B cell (primary cell): ENCODE results near the gene TEKT3. TPM values are rescaled to one million over a fixed set of nuclear protein-coding genes. Genes with fewer than 3 reads are reported as not detected.

Source experiments
- ATAC-seq: fragments of 200-7000 bp; cut with Tn5 transposase; one replicate; pipeline ENCODE4 v1.10.0; 2021; ENCODE audit warnings: low read depth, mild to moderate bottlenecking, moderate number of reproducible peaks, moderate library complexity
- CTCF ChIA-PET: fragments of 350-600 bp; sonication (Branson Sonifier 250); formaldehyde crosslinking; loops from one replicate; lab custom pipeline; 2021; ENCODE audit warnings: antibody characterized with exemption, inconsistent platforms; lab: Charles Lee
- POLR2A ChIA-PET: fragments of 350-600 bp; sonication (Branson Sonifier 250); formaldehyde crosslinking; loops from one replicate; lab custom pipeline; 2021; ENCODE audit warnings: antibody characterized with exemption; lab: Charles Lee
- DNase-seq: peaks from one replicate; pipeline ENCODE4 v3.0.0; 2013
- H2AFZ ChIP-seq: 2 replicates; pipeline ENCODE4 v1.6.1; 2012; ENCODE audit warnings: mild to moderate bottlenecking, low read depth, low read length; ENCODE audit not compliant: insufficient read depth, poor library complexity, severe bottlenecking
- H3K27ac ChIP-seq, 2 donors: 1 replicate in 1 of 2; 2 replicates in 1 of 2; pipeline ENCODE4 v1.5.1; 2012 to 2013; ENCODE audit warnings: low read length in 2 of 2, mild to moderate bottlenecking in 2 of 2, moderate library complexity in 1 of 2
- H3K27me3 ChIP-seq, 4 experiments: fragments of 200-600 bp in 1 of 4; sonication (generic) in 1 of 4; replicated peaks in 1 of 4; 1 replicate in 2 of 4; 2 replicates in 2 of 4; pipeline versions ENCODE4 v1.6.1 to v1.7.0; 2013 to 2016; ENCODE audit warnings: low read length in 3 of 4, mild to moderate bottlenecking in 2 of 4, mixed read lengths in 1 of 4, moderate library complexity in 1 of 4; ENCODE audit not compliant: insufficient read depth in 4 of 4, control insufficient read depth in 3 of 4; ENCODE audit errors: control extremely low read depth in 1 of 4
- H3K36me3 ChIP-seq, 2 experiments: replicated peaks in 1 of 2; 1 replicate in 1 of 2; 2 replicates in 1 of 2; pipeline versions ENCODE4 v1.6.1 to v1.7.1; 2013; ENCODE audit warnings: low read length in 1 of 2; ENCODE audit not compliant: insufficient read depth in 2 of 2, control insufficient read depth in 1 of 2; ENCODE audit errors: control extremely low read depth in 1 of 2, extremely low read depth in 1 of 2
- H3K4me1 ChIP-seq, 2 donors: fragments of 200-600 bp in 1 of 2; sonication (generic) in 1 of 2; 1 replicate in 1 of 2; 2 replicates in 1 of 2; pipeline versions ENCODE4 v1.5.1 to v1.6.1; 2013 to 2017; ENCODE audit warnings: low read length in 2 of 2; ENCODE audit not compliant: control insufficient read depth in 2 of 2, insufficient read depth in 2 of 2
- H3K4me2 ChIP-seq: replicated peaks from 2 replicates; pipeline ENCODE3; 2012; ENCODE audit warnings: mild to moderate bottlenecking, low read depth, low read length; ENCODE audit not compliant: poor library complexity, severe bottlenecking
- H3K4me3 ChIP-seq, 5 experiments: fragments of 200-600 bp in 1 of 5; sonication (generic) in 1 of 5; 1 replicate in 3 of 5; 2 replicates in 2 of 5; pipeline versions ENCODE4 v1.5.1 to v1.7.0; 2011 to 2016; ENCODE audit warnings: low read length in 4 of 5, mild to moderate bottlenecking in 4 of 5, low read depth in 2 of 5, control low read depth in 1 of 5, moderate library complexity in 1 of 5; ENCODE audit not compliant: insufficient read depth in 1 of 5; ENCODE audit errors: control extremely low read depth in 1 of 5, extremely low read depth in 1 of 5
- H3K79me2 ChIP-seq: fragments of 200-600 bp; sonication (generic); one replicate; pipeline ENCODE4 v1.6.0; 2016; ENCODE audit warnings: low read length; ENCODE audit not compliant: control insufficient read depth, insufficient read depth
- H3K9ac ChIP-seq: fragments of 200-600 bp; sonication (generic); 2 replicates; pipeline ENCODE4 v1.6.1; 2017; ENCODE audit warnings: mild to moderate bottlenecking, low read length, moderate library complexity
- H3K9me3 ChIP-seq, 3 donors: one replicate each; pipeline versions ENCODE4 v1.6.1 to v1.7.1; 2013; ENCODE audit warnings: low read length in 2 of 3; ENCODE audit not compliant: control insufficient read depth in 2 of 3, insufficient read depth in 1 of 3; ENCODE audit errors: control extremely low read depth in 1 of 3
- H4K20me1 ChIP-seq: 2 replicates; pipeline ENCODE4 v1.6.0; 2012; ENCODE audit warnings: mild to moderate bottlenecking, low read length; ENCODE audit not compliant: insufficient read depth, control insufficient read depth, poor library complexity, severe bottlenecking
- H3K27ac Mint-ChIP-seq: one replicate; pipeline ENCODE4 v1.8.0; 2021; ENCODE audit warnings: mixed read lengths
- H3K27me3 Mint-ChIP-seq: one replicate; pipeline ENCODE4 v1.8.0; 2021; ENCODE audit warnings: mixed read lengths
- H3K4me1 Mint-ChIP-seq: one replicate; pipeline ENCODE4 v1.8.0; 2021; ENCODE audit warnings: mixed read lengths
- H3K4me3 Mint-ChIP-seq: one replicate; pipeline ENCODE4 v1.8.0; 2021; ENCODE audit warnings: mixed read lengths
- H3K9me3 Mint-ChIP-seq: one replicate; pipeline ENCODE4 v1.8.0; 2022; ENCODE audit warnings: mixed read lengths; ENCODE audit not compliant: insufficient read depth
- EZH2 ChIP-seq: IDR thresholded peaks from 2 replicates; pipeline ENCODE4 v1.6.1; 2012; ENCODE audit warnings: borderline replicate concordance, low read depth, mild to moderate bottlenecking, moderate library complexity, low read length; ENCODE audit not compliant: insufficient read depth, poor library complexity, severe bottlenecking
- WGBS: methylation state at CpG from one replicate; pipeline ENCODE4 v1.1.5; 2013; ENCODE audit warnings: missing lambda C conversion rate; ENCODE audit not compliant: insufficient coverage; 5-methylcytosine and 5-hydroxymethylcytosine counted together
- intact Hi-C: fragments of 100-400 bp; cut with micrococcal nuclease; formaldehyde crosslinking; loops from one replicate; pipeline ENCODE4 v1.10.0; 2022
- polyA plus RNA-seq: library from polyadenylated mRNA; depleted of rRNA; stranded (reverse); fragments of >200 nt; gene quantifications from 2 replicates; pipeline ENCODE4 v1.2.3, GENCODE V29; 2012
- total RNA-seq, 2 donors: library from RNA; stranded (reverse); fragments of 120-200 nt in 1 of 2; gene quantifications; 1 replicate in 1 of 2; 2 replicates in 1 of 2; pipeline versions ENCODE4 v1.2.3 to v1.2.4, GENCODE V29; 2013 to 2022
- TF ChIP-seq, protein P1 (sequence below): fragments of 200-600 bp; IDR thresholded peaks from one replicate; pipeline ENCODE4 v1.8.0; 2022; ENCODE audit warnings: antibody characterized with exemption, mild to moderate bottlenecking

The TEKT3 gene
- total and polyA plus RNA-seq, 2 donors (not counting 1 experiment from before 2014, with no cell fraction given), result 0.49 to 1.8 TPM

GRCh38 chr17:15257796-15258512 lies 83.4 kb downstream of the TEKT3 start:
- no peaks in the 10 kb centered on the region for H4K20me1 ChIP-seq
- H3K9me3 ChIP-seq, result peaks cover 0 to 9% (median 0%) of the 10 kb centered on the region in 3 donors
- TF ChIP-seq, protein P1, sequence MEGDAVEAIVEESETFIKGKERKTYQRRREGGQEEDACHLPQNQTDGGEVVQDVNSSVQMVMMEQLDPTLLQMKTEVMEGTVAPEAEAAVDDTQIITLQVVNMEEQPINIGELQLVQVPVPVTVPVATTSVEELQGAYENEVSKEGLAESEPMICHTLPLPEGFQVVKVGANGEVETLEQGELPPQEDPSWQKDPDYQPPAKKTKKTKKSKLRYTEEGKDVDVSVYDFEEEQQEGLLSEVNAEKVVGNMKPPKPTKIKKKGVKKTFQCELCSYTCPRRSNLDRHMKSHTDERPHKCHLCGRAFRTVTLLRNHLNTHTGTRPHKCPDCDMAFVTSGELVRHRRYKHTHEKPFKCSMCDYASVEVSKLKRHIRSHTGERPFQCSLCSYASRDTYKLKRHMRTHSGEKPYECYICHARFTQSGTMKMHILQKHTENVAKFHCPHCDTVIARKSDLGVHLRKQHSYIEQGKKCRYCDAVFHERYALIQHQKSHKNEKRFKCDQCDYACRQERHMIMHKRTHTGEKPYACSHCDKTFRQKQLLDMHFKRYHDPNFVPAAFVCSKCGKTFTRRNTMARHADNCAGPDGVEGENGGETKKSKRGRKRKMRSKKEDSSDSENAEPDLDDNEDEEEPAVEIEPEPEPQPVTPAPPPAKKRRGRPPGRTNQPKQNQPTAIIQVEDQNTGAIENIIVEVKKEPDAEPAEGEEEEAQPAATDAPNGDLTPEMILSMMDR, result no peak
- Mint-ChIP-seq H3K27ac (no peak overlapping the region), H3K4me1 (peaks cover 18% of the 10 kb centered on the region), H3K27me3 (peaks cover 62% of the 10 kb centered on the region), H3K9me3 (no peaks in the 10 kb centered on the region), H3K4me3 (no peak overlapping the region)
- no peaks in the 10 kb centered on the region for H3K79me2 ChIP-seq
- H3K4me2 ChIP-seq, result no peak overlapping the region
- ChIA-PET POLR2A (no interaction called here), CTCF (interaction anchor here (0.8 to 2.8 kb wide), 9 partner anchors 9 to 740 kb away, joined by 3 to 20 read pairs (median 5); partner anchors contain the start of genes TTC19 and ZSWIM7)
- no peaks in the 10 kb centered on the region for H3K36me3 ChIP-seq
- no peak for DNase-seq
- no peak overlapping the region for H3K27ac ChIP-seq
- H3K4me1 ChIP-seq, result peaks cover 12 to 16% of the 10 kb centered on the region in 2 donors
- no peak for ATAC-seq
- 92% methylated on average over 5 of the region's 6 CpGs for WGBS
- H3K4me3 ChIP-seq, result no peak overlapping the region
- no peak overlapping the region for H3K9ac ChIP-seq
- peak overlapping the region; percentile 45 for H2AFZ ChIP-seq
- H3K27me3 ChIP-seq, result peaks cover 0 to 44% (median 25%) of the 10 kb centered on the region in 4 experiments
- intact Hi-C loops, result loop anchor here (1.0 kb wide), 1 partner anchor 245 kb away; no protein-coding TSS in a partner anchor

DNA sequence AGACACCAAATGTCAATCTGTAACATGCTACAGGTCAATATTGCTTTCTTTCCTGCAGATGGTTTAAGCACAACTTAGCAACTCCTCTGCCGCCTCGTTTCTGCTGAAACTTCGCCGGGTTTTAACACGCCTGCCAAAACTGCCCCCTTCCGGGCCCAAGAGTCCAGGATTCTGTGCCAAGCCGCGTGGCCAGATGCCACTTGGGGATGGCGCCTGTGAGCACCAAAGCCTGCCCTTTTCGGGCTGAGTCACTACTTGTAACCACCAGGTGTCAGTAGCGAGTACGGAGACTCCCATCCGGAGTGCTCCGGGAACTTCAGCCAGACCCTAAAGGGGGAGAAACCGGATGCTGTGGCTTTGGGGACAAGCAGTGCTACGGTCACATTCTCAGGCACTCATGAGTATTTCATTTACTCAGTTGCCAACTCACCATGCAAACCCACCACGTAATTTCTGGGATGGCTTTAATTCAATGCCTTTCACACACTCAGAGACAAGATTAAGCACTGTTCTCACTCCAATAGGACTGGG lies 84.1 kb downstream of the TEKT3 start:
- H3K9me3 ChIP-seq, result peaks cover 0 to 8% (median 0%) of the 10 kb centered on the region in 3 donors
- H3K4me2 ChIP-seq, result peak overlapping the region; percentile 7
- Mint-ChIP-seq H3K4me1 (peaks cover 18% of the 10 kb centered on the region), H3K27ac (peak overlapping the region; percentile 34), H3K9me3 (no peaks in the 10 kb centered on the region), H3K27me3 (peaks cover 61% of the 10 kb centered on the region), H3K4me3 (no peak overlapping the region)
- H2AFZ ChIP-seq, result peak overlapping the region; percentile 45
- peak; percentile 61 for DNase-seq
- H3K36me3 ChIP-seq, result no peaks in the 10 kb centered on the region
- ChIA-PET CTCF (interaction anchor here (0.8 to 2.8 kb wide), 7 partner anchors 8 to 741 kb away, joined by 3 to 15 read pairs (median 5); partner anchors contain the start of genes PMP22, TTC19 and ZSWIM7), POLR2A (no interaction called here)
- no peak overlapping the region for H3K27ac ChIP-seq
- ATAC-seq, result peak; percentile 45
- WGBS, result under 1% methylated on average over 17 of the region's 17 CpGs
- no peaks in the 10 kb centered on the region for H3K79me2 ChIP-seq
- TF ChIP-seq, protein P1, result peak; percentile 79
- no peak for TF ChIP-seq EZH2
- peaks cover 0 to 39% (median 24%) of the 10 kb centered on the region in 4 experiments for H3K27me3 ChIP-seq
- H3K4me3 ChIP-seq, result no peak overlapping the region
- no peak overlapping the region for H3K9ac ChIP-seq
- intact Hi-C loops, result loop anchor here (1.0 kb wide), 1 partner anchor 246 kb away; no protein-coding TSS in a partner anchor
- H4K20me1 ChIP-seq, result no peaks in the 10 kb centered on the region
- peaks cover 12 to 16% of the 10 kb centered on the region in 2 donors for H3K4me1 ChIP-seq
